ENCODE data around the gene WAC.
A peak's percentile ranks its signal among the peaks of the same experiment; 100 is the strongest.

GRCh38 chr10:28541717-28542365 is 8.9 kb downstream of the WAC start:
- no peak for TF ChIP-seq PBX3 (IDR thresholded peaks at IDR 0.05)
- TF ChIP-seq CTCF (IDR thresholded peaks at IDR 0.05), result 0 out of 3 replicates have a peak, but pooled peaks have one; percentile 20
- TF ChIP-seq POLR2A (IDR thresholded peaks at IDR 0.05; ENCODE audit: low read length), result no peak
- no peak for TF ChIP-seq SREBF2 (IDR thresholded peaks at IDR 0.05)
